Spinal cord (tissue), 10 donors: Measurements from ENCODE around the gene FBF1. TPM values are rescaled to one million over a fixed set of nuclear protein-coding genes. Genes with fewer than 3 reads are reported as not detected.

ENCODE experiments used
- DNase-seq, 6 donors: peaks; one replicate each; pipeline versions ENCODE4 v3.0.0 to v3.0.0-alpha.2; 2013 to 2015; ENCODE audit warnings: low spot score in 6 of 6, low read depth in 4 of 6
- H3K27ac ChIP-seq: one replicate; pipeline ENCODE4 v1.5.1; 2013; ENCODE audit warnings: low read depth, low read length, control low read depth
- H3K27me3 ChIP-seq: one replicate; pipeline ENCODE4 v1.6.1; 2013; ENCODE audit warnings: low read length; ENCODE audit not compliant: control insufficient read depth, insufficient read depth
- H3K36me3 ChIP-seq: one replicate; pipeline ENCODE4 v1.6.1; 2013; ENCODE audit warnings: low read length; ENCODE audit not compliant: control insufficient read depth, insufficient read depth
- H3K4me1 ChIP-seq: one replicate; pipeline ENCODE4 v1.6.1; 2013; ENCODE audit warnings: low read length; ENCODE audit not compliant: control insufficient read depth, insufficient read depth
- H3K4me3 ChIP-seq: one replicate; pipeline ENCODE4 v1.5.1; 2013; ENCODE audit warnings: low read depth, low read length, control low read depth
- H3K9me3 ChIP-seq: one replicate; pipeline ENCODE4 v1.6.1; 2013; ENCODE audit warnings: low read length; ENCODE audit not compliant: control insufficient read depth, insufficient read depth
- WGBS: methylation state at CpG from one replicate; pipeline ENCODE4 v1.1.5; 2013; ENCODE audit warnings: missing lambda C conversion rate; ENCODE audit not compliant: insufficient coverage; 5-methylcytosine and 5-hydroxymethylcytosine counted together
- polyA plus RNA-seq, 2 donors: library from polyadenylated mRNA; unstranded; fragments of 120-200 nt; gene quantifications; one replicate each; pipeline ENCODE4 v1.2.1, GENCODE V29; 2013; ENCODE audit not compliant: insufficient read length in 2 of 2
- total RNA-seq, 2 donors: library from RNA; depleted of rRNA in 1 of 2; stranded (reverse); fragments of 120-200 nt in 1 of 2; fragments of >200 nt in 1 of 2; gene quantifications; one replicate each; pipeline versions ENCODE4 v1.2.3 to v1.2.4, GENCODE V29; 2013 to 2014
- donor health status: healthy.

Gene FBF1
- total and polyA plus RNA-seq, 4 donors, result 10.1 to 24.1 (median 18.3) TPM

DNA sequence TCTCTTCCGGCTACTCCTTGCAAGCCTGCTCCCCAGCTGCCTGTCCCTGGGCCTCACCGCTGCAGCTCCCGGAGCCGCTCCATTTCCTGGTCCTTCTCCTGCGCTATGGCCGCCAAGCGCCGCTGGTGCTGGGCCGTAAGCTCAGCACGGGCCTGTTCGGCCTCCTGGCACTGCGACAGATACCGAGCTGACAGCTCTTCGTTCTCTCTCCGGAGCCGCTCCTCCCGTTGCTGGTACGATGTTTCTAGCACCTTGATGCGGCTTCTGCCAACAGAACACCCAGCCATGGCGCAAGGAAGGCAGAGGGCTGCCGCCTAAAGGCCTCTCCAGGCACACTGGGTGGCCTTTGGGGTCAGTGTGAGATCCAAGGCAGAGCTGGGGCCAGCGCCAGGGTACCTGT, 21.2 kb downstream of the FBF1 start:
- Histone ChIP-seq H3K27ac (no peak overlapping the region), H3K27me3 (no peaks in the 10 kb centered on the region), H3K4me1 (no peaks in the 10 kb centered on the region), H3K4me3 (no peak overlapping the region), H3K9me3 (no peaks in the 10 kb centered on the region), H3K36me3 (peaks cover 76% of the 10 kb centered on the region)
- no peak for DNase-seq
- WGBS, result 91% methylated on average over 22 of the region's 22 CpGs

DNA sequence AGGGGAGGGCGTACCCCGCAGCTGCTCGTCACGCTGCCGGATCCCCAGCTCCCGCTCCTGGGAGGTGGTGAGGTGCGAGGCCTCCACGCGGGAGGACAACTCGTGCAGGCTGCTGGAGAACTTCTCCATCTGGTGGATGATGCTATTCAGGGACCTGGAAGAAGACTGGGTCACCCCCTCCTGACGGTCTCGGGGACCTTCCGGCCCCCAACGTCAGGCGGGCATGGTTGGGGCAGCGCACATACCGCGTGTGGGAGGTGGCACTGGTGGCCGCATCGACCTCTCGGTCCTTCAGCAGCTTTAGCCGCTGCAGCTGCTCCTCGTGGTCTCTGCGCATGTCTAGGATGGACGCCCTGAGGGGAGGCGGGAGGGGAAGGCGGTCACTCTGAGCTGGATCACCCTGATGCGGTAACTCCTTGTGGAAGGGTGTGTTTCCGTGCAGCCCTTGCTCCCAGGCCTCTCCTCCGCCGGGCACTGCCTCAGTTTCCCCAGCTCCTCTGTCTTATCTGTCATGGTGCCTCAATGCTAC, 22.9 kb downstream of the FBF1 start:
- WGBS, result 95% methylated on average over 24 of the region's 31 CpGs
- Histone ChIP-seq H3K4me3 (no peak overlapping the region), H3K36me3 (peaks cover 79% of the 10 kb centered on the region), H3K27ac (no peak overlapping the region), H3K4me1 (no peaks in the 10 kb centered on the region), H3K9me3 (no peaks in the 10 kb centered on the region), H3K27me3 (no peaks in the 10 kb centered on the region)
- no peak for DNase-seq

DNA sequence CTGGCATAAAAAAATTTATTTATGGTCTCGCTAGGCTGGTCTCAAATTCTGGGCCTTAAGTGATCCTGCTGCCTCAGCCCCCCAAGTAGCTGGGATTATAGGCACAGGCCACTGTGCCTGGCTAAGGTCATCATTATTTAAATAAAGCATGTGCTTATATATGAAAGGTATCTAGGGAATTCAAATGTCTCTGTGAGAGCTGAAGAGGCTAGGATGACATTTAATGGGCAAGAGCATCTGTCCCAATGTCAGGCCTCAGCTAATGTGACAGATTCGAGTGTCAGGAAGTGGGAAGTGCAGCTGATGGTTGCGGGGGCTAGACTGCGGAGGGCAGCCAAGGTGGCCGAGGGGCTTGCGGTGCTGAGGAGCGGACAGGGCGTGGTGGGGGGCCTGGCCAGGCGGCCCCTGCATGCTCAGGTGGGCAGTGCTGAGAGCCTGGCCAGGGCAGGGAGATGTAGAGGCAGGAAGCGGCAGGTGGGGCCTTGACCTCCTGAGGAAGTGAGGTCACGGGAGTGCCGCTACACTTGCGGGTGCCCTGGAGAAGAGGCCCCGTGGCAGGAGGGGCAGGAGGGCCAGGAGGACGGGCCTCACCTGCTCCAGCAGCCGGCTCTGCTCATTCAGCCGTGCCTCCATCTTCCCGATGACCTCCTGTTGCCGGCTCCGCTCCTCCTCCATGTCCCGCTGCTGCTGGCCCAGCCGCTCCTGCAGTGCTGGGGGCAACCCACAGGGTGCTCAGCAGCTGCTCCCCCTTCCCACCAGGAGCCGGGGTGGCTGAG, 23.5 kb downstream of the FBF1 start:
- no peak overlapping the region for H3K4me3 ChIP-seq
- 88% methylated on average over 21 of the region's 23 CpGs for WGBS
- no peaks in the 10 kb centered on the region for H3K4me1 ChIP-seq
- H3K27ac ChIP-seq, result no peak overlapping the region
- peaks cover 72% of the 10 kb centered on the region for H3K36me3 ChIP-seq
- H3K9me3 ChIP-seq, result no peaks in the 10 kb centered on the region
- no peaks in the 10 kb centered on the region for H3K27me3 ChIP-seq
- no peak for DNase-seq

DNA sequence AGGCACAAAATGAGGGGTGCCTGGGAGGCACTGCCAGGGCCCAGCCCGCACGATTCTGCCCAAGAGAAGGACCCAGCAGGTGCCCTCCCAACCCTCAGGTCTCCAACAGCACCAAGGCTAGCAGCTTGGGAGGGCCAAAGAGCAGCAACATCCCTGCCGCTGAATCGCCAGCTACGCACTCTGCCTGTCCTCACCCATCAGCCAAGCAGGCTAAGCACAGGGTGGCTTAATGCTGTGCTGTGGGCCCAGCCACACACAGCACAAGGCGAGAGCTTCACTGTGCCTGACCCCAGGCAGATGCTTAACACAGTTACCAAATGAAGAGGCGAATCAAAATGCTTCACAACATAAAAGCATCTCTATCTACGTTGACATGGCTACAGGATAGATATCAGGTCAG, 25.6 kb downstream of the FBF1 start:
- 91% methylated on average over 6 of the region's 8 CpGs for WGBS
- DNase-seq, result no peak
- Histone ChIP-seq H3K9me3 (no peaks in the 10 kb centered on the region), H3K27ac (no peak overlapping the region), H3K4me1 (peaks cover 4% of the 10 kb centered on the region), H3K36me3 (peaks cover 71% of the 10 kb centered on the region), H3K4me3 (no peak overlapping the region), H3K27me3 (no peaks in the 10 kb centered on the region)

DNA sequence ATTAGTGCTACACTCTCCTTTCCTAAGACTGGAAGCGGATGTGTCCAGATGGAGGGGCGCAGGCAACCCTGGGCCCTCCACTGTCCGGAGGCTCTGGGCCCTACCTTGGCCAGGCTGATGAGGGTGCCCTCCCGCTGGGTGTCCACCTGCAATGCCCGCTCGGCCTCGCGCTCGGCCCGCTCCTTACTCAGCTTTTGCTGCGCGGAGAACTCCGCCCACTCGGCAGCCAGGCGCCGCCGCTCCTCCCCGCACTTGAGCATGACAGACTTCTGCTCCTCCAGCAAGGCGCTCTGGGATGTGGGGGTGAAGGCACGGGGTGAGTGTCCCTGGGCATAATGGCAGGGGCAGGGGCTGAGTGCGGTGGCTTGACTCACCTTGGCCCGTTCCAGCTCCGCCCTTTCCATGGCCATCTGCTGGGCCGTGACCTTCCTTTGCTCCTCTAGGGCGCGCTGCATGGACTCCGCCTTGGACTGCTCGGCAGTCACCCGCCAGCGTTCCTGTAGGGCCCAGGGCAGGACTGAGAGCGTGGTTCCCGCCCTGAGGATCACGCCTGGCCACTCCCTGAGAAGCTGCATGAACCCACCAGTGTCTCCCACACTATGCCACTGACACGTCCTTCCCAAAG, 26.1 kb downstream of the FBF1 start:
- no peak overlapping the region for H3K4me3 ChIP-seq
- no peak overlapping the region for H3K27ac ChIP-seq
- peaks cover 71% of the 10 kb centered on the region for H3K36me3 ChIP-seq
- DNase-seq, result no peak
- H3K27me3 ChIP-seq, result no peaks in the 10 kb centered on the region
- 91% methylated on average over 34 of the region's 34 CpGs for WGBS
- H3K9me3 ChIP-seq, result no peaks in the 10 kb centered on the region
- H3K4me1 ChIP-seq, result peaks cover 8% of the 10 kb centered on the region

DNA sequence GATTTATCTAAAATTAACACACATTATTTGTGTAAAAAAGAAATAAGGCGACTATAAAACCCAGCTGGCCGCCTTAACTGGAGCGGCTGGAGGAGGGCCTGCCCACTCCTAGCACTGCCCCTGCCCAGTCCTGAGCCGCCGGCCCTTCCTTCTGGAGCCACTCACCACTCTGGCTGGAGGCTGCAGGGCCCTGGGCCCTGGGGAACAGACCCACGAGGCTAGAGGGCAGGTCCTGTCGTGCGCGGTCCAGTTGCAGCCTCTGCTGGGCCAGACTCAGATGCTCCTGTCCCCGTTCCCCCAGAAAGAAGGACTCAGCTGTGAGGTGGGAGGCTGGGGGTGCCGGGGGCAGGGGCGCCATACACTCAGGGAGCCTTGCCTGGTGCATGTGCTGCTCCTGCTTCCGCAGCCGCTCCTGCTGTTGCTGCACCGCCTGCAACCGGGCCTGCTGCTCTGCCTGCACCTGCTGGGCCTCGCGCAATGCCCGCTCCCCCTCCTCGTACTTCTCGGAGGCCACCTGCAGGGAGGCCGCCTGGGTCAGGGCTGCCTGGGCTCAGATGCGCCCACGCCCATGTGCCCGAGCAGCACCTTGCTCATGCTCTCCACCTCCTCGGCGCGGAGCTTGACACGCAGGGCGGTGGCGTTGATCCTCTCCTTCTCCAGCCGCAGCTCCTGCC, 27.2 kb downstream of the FBF1 start:
- Histone ChIP-seq H3K4me3 (no peak overlapping the region), H3K9me3 (no peaks in the 10 kb centered on the region), H3K4me1 (peaks cover 8% of the 10 kb centered on the region), H3K36me3 (peaks cover 70% of the 10 kb centered on the region), H3K27ac (no peak overlapping the region), H3K27me3 (no peaks in the 10 kb centered on the region)
- DNase-seq, result no peak
- WGBS, result 92% methylated on average over 31 of the region's 32 CpGs

DNA sequence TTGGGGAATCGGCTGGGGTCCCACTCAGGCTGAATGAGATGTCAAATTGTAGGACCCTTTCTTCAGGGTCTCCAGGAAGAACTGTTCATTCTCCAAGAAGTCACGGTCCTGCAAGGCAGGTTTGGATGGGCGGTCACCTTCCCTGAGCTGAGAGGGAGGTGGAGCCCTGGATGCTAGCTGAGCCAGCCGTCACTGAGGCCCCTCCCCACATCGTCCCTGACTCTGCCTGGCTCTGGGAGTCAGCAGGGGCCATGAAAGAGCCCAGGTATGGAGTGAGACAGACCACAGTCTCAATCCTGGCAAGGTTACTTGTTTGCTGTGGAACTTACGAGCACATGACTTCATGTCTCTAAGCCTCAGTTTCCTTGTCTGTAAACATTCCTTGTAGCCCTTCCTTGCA, 30.1 kb downstream of the FBF1 start:
- H3K27ac ChIP-seq, result no peak overlapping the region
- peaks cover 15% of the 10 kb centered on the region for H3K4me1 ChIP-seq
- H3K4me3 ChIP-seq, result no peak overlapping the region
- no peaks in the 10 kb centered on the region for H3K27me3 ChIP-seq
- H3K9me3 ChIP-seq, result no peaks in the 10 kb centered on the region
- 66% methylated on average over 6 of the region's 6 CpGs for WGBS
- H3K36me3 ChIP-seq, result peaks cover 53% of the 10 kb centered on the region
- DNase-seq, result no peak

DNA sequence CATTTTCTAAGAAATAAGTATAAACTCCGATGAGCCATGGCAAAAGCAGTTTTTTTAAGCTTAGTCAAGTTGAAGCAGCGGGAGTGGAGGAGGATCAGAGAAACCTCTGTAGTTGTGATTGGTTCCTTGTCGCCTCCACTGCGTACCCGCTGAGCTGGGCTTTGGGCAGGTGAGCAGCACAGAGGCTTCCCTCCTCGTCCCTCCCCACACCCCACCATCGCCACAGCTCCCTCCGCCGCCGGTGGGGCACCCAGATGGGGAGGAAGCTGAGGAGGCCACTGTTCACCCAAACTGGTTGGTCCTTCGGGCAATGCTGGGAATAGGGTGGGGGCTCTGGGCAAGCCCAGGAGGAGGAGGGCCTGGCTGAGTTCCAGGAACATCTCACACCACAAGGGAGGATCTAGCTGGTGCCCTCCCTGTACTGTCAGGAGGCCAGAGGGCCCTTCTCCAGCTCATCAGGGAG, 31.0 kb downstream of the FBF1 start:
- no peaks in the 10 kb centered on the region for H3K9me3 ChIP-seq
- H3K4me3 ChIP-seq, result no peak overlapping the region
- WGBS, result no CpG with 5 or more reads among the region's 11 CpGs
- peaks cover 22% of the 10 kb centered on the region for H3K4me1 ChIP-seq
- peaks cover 48% of the 10 kb centered on the region for H3K36me3 ChIP-seq
- no peak overlapping the region for H3K27ac ChIP-seq
- DNase-seq, result no peak
- no peaks in the 10 kb centered on the region for H3K27me3 ChIP-seq

DNA sequence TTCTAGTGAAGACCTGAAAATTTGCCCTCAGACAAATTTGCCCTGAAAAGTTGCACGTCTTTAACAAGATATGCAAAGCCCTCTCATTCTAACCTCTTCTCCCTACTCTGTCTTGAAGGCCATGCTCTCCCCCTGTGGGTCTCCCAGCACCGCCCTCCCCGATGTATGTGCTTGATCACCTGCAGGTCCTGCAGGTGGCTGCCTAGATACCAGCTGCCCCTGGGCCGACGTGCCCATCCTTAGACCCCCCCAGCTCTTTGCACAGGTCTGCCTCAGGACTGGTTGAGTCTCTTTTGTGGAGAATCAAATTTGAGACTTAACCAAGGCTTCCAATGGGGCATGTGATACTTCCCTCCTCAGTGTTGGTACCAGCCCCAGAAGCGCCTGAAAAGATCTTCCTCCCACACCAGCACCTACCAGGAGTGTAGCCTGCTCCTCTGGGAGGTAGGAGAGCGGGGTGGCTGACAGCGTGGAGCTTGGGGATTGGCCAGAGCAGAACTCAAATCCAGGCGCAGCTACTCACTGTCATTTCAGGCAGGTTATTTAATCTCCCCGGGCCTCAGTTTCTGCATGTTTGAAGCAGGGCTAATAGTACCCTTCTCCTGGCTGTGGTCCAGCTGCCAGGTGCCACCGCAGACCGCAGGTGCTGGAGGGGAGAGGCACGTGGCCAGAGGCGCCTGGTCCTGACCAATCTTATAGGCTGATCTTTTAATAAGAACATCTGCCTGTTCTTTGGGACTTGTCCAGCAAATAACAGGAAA, 31.6 kb downstream of the FBF1 start:
- 94% methylated on average over 10 of the region's 14 CpGs for WGBS
- Histone ChIP-seq H3K27ac (no peak overlapping the region), H3K4me3 (no peak overlapping the region)

More for the DNA sequence above, 31.6 kb downstream of the FBF1 start:
- H3K4me1 ChIP-seq, result peaks cover 24% of the 10 kb centered on the region
- no peaks in the 10 kb centered on the region for H3K9me3 ChIP-seq
- no peak for DNase-seq
- H3K36me3 ChIP-seq, result peaks cover 42% of the 10 kb centered on the region
- no peaks in the 10 kb centered on the region for H3K27me3 ChIP-seq
